Uterus (tissue), 4 donors: Measurements from ENCODE around the gene SNAPC2. TPM values are rescaled to one million over a fixed set of nuclear protein-coding genes. Genes with fewer than 3 reads are reported as not detected.

Source experiments
- DNase-seq, 2 donors: peaks; one replicate each; pipeline ENCODE4 v3.0.0-alpha.2; 2019 to 2020
- H3K27ac ChIP-seq, 2 donors: fragments of 200-600 bp; sonication (generic); 1 replicate in 1 of 2; 2 replicates in 1 of 2; pipeline ENCODE4 v1.5.1; 2016 to 2018
- H3K27me3 ChIP-seq, 2 donors: fragments of 200-600 bp; sonication (generic); one replicate each; pipeline ENCODE4 v1.5.1; 2018 to 2019; ENCODE audit warnings: control low read depth in 1 of 2
- H3K36me3 ChIP-seq, 2 donors: fragments of 200-600 bp; sonication (generic); one replicate each; pipeline ENCODE4 v1.5.1; 2019; ENCODE audit warnings: control low read depth in 1 of 2
- H3K4me1 ChIP-seq, 2 donors: fragments of 200-600 bp; sonication (generic); one replicate each; pipeline ENCODE4 v1.5.1; 2018 to 2019; ENCODE audit warnings: control low read depth in 1 of 2
- H3K4me3 ChIP-seq, 2 donors: fragments of 200-600 bp; sonication (generic); 1 replicate in 1 of 2; 2 replicates in 1 of 2; pipeline ENCODE4 v1.5.1; 2018 to 2019; ENCODE audit warnings: mild to moderate bottlenecking in 1 of 2
- H3K9me3 ChIP-seq, 2 donors: fragments of 200-600 bp; sonication (generic); one replicate each; pipeline ENCODE4 v1.5.1; 2019; ENCODE audit warnings: control low read depth in 1 of 2
- POLR2A ChIP-seq, 2 donors: fragments of 450-650 bp; IDR thresholded peaks; one replicate each; pipeline ENCODE4 v1.6.1; 2016; ENCODE audit warnings: antibody characterized with exemption in 2 of 2, mild to moderate bottlenecking in 1 of 2, moderate library complexity in 1 of 2
- intact Hi-C: fragments of 100-400 bp; cut with DNase I; formaldehyde crosslinking; loops from one replicate; pipeline ENCODE4 v1.15.1; 2023; ENCODE audit warnings: low total_unique reads
- total RNA-seq, 4 donors: library from RNA; depleted of rRNA in 3 of 4; stranded (reverse); fragments of >200 nt in 3 of 4; gene quantifications; one replicate each; pipeline versions ENCODE4 v1.1.0 to v1.2.4, GENCODE V29; 2014 to 2023
- TF ChIP-seq, protein P1 (sequence below), 4 experiments: fragments of 200-600 bp in 2 of 4; fragments of 450-650 bp in 2 of 4; sonication (generic) in 2 of 4; IDR thresholded peaks; one replicate each; pipeline ENCODE4 v1.5.1; 2016 to 2019; ENCODE audit warnings: antibody characterized with exemption in 4 of 4, mild to moderate bottlenecking in 2 of 4, moderate library complexity in 1 of 4
- donor health status: DM: yes; HTN: yes; CAD: no.

Gene SNAPC2
- total RNA-seq, 4 donors from 2014 or later = 11.8 to 66.8 (median 19.0) TPM

- Histone ChIP-seq H3K4me1 (peaks cover 19 to 38% of the 10 kb centered on the region in 2 donors), H3K27me3 (peaks cover 6 to 7% of the 10 kb centered on the region in 2 donors), H3K4me3 (no peak overlapping the region), H3K36me3 (no peaks in the 10 kb centered on the region), H3K9me3 (no peaks in the 10 kb centered on the region), H3K27ac (no peak overlapping the region)
- intact Hi-C loops = no loop called here
- no peak for TF ChIP-seq POLR2A (IDR thresholded peaks at IDR 0.05)
- TF ChIP-seq, protein P1, sequence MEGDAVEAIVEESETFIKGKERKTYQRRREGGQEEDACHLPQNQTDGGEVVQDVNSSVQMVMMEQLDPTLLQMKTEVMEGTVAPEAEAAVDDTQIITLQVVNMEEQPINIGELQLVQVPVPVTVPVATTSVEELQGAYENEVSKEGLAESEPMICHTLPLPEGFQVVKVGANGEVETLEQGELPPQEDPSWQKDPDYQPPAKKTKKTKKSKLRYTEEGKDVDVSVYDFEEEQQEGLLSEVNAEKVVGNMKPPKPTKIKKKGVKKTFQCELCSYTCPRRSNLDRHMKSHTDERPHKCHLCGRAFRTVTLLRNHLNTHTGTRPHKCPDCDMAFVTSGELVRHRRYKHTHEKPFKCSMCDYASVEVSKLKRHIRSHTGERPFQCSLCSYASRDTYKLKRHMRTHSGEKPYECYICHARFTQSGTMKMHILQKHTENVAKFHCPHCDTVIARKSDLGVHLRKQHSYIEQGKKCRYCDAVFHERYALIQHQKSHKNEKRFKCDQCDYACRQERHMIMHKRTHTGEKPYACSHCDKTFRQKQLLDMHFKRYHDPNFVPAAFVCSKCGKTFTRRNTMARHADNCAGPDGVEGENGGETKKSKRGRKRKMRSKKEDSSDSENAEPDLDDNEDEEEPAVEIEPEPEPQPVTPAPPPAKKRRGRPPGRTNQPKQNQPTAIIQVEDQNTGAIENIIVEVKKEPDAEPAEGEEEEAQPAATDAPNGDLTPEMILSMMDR (IDR thresholded peaks at IDR 0.05) = no peak
- DNase-seq = no peak
Measured at GRCh38 chr19:7918615-7919421, 1.3 kb upstream of the SNAPC2 start.

GRCh38 chr19:7920519-7921301 is 572 bp downstream of the SNAPC2 start:
- Histone ChIP-seq H3K9me3 (no peaks in the 10 kb centered on the region), H3K27me3 (peaks cover 4 to 7% of the 10 kb centered on the region in 2 donors), H3K36me3 (no peaks in the 10 kb centered on the region), H3K4me1 (peaks cover 19 to 44% of the 10 kb centered on the region in 2 donors), H3K4me3 (peak overlapping the region; percentile 66 to 70), H3K27ac (peak overlapping the region; percentile 92 to 99)
- intact Hi-C loops = no loop called here
- TF ChIP-seq, protein P1 (IDR thresholded peaks at IDR 0.05) = no peak
- peak; percentile 64 to 77 for TF ChIP-seq POLR2A (IDR thresholded peaks at IDR 0.05)
- peak; percentile 99 to 100 for DNase-seq

- intact Hi-C loops = no loop called here
- H3K27me3 ChIP-seq = peaks cover 0 to 2% of the 10 kb centered on the region in 2 donors
- H3K27ac ChIP-seq = peak overlapping the region; percentile 88 to 99
- TF ChIP-seq POLR2A (IDR thresholded peaks at IDR 0.05) = no peak
- no peaks in the 10 kb centered on the region for H3K9me3 ChIP-seq
- H3K36me3 ChIP-seq = no peaks in the 10 kb centered on the region
- peak overlapping the region; percentile 36 to 49 for H3K4me3 ChIP-seq
- H3K4me1 ChIP-seq = peaks cover 19 to 37% of the 10 kb centered on the region in 2 donors
- DNase-seq = no peak
Measured at GRCh38 chr19:7921302-7921966, 1.3 kb downstream of the SNAPC2 start.

DNA sequence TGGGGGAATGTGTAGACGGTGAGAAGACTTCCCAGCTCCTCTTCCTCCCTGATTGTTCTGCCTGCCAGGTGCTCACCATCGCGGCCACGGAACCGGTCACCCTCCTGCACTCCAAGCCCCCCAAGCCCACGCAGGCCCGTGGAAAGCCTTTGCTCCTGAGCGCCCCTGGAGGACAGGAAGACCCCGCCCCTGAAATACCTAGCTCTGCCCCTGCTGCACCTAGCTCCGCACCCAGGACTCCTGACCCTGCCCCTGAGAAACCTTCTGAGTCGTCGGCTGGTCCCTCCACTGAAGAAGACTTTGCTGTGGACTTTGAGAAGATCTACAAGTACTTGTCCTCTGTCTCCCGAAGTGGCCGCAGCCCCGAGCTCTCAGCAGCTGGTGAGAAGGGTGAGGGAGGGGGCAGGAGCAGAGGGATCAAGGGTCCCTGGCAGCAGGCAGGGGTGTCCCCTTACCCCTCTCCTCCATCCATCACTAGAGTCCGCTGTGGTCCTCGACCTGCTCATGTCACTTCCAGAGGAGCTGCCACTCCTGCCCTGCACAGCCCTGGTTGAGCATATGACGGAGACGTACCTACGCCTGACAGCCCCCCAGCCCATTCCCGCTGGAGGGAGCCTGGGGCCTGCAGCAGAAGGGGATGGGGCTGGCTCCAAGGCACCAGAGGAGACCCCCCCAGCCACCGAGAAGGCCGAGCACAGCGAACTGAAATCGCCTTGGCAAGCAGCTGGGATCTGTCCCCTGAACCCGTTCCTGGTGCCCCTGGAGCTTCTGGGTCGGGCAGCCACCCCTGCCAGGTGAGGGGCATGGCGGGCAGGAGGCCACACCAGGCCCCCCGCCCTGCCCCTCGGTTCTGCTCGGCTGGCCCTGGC is 2.1 kb downstream of the SNAPC2 start:
- H3K9me3 ChIP-seq = no peaks in the 10 kb centered on the region
- intact Hi-C loops = no loop called here
- peak overlapping the region in 1 of 2 donors; percentile 49 for H3K4me3 ChIP-seq
- DNase-seq = no peak
- TF ChIP-seq, protein P1 (IDR thresholded peaks at IDR 0.05) = no peak
- TF ChIP-seq POLR2A (IDR thresholded peaks at IDR 0.05) = no peak
- H3K27me3 ChIP-seq = peaks cover 0 to under 1% of the 10 kb centered on the region in 2 donors
- no peaks in the 10 kb centered on the region for H3K36me3 ChIP-seq
- H3K4me1 ChIP-seq = peaks cover 19 to 39% of the 10 kb centered on the region in 2 donors
- peak overlapping the region; percentile 88 to 99 for H3K27ac ChIP-seq

- Histone ChIP-seq H3K9me3 (no peaks in the 10 kb centered on the region), H3K4me3 (no peak overlapping the region), H3K27ac (peak overlapping the region; percentile 88 to 99), H3K27me3 (no peaks in the 10 kb centered on the region), H3K36me3 (no peaks in the 10 kb centered on the region), H3K4me1 (peaks cover 24 to 39% of the 10 kb centered on the region in 2 donors)
- TF ChIP-seq POLR2A (IDR thresholded peaks at IDR 0.05) = no peak
- TF ChIP-seq, protein P1 (IDR thresholded peaks at IDR 0.05) = no peak
- intact Hi-C loops = no loop called here
- DNase-seq = no peak
Measured at GRCh38 chr19:7922836-7923195, 2.7 kb downstream of the SNAPC2 start.
